DOHH2 (cell line): ENCODE measurements around the gene UROD.

Experiments
- H3F3A ChIP-seq: fragments of 200-600 bp; sonication (generic), shearing (Covaris generic); 2 replicates; pipeline ENCODE4 v1.6.0; 2016; ENCODE audit warnings: antibody characterized with exemption, mild to moderate bottlenecking; ENCODE audit not compliant: control insufficient read depth, insufficient read depth
- H3K27ac ChIP-seq: fragments of 200-600 bp; sonication (generic); 2 replicates; pipeline ENCODE4 v1.5.1; 2014; ENCODE audit warnings: low read depth, mild to moderate bottlenecking, low read length, moderate library complexity
- H3K27me3 ChIP-seq: fragments of 200-600 bp; sonication (generic); 2 replicates; pipeline ENCODE4 v1.6.1; 2014; ENCODE audit warnings: mild to moderate bottlenecking, low read length, mixed read lengths; ENCODE audit not compliant: control insufficient read depth
- H3K36me3 ChIP-seq: fragments of 200-600 bp; sonication (generic); 2 replicates; pipeline ENCODE4 v1.6.1; 2014; ENCODE audit warnings: mild to moderate bottlenecking, low read length, moderate library complexity, mixed read lengths; ENCODE audit not compliant: control insufficient read depth
- H3K4me1 ChIP-seq: fragments of 200-600 bp; sonication (generic); 2 replicates; pipeline ENCODE4 v1.6.1; 2014; ENCODE audit warnings: mild to moderate bottlenecking, low read length, mixed read lengths; ENCODE audit not compliant: control insufficient read depth
- H3K4me2 ChIP-seq: fragments of 200-600 bp; sonication (generic); 2 replicates; pipeline ENCODE4 v1.6.0; 2014; ENCODE audit warnings: mild to moderate bottlenecking, low read length, moderate library complexity
- H3K4me3 ChIP-seq: fragments of 200-600 bp; sonication (generic); 2 replicates; pipeline ENCODE4 v1.5.1; 2014; ENCODE audit warnings: mild to moderate bottlenecking, low read length, mixed read lengths
- H3K79me2 ChIP-seq: fragments of 200-600 bp; sonication (generic); 2 replicates; pipeline ENCODE4 v1.6.1; 2014; ENCODE audit warnings: mild to moderate bottlenecking, low read length, mixed read lengths; ENCODE audit not compliant: control insufficient read depth
- H3K9me2 ChIP-seq: fragments of 200-600 bp; sonication (generic); replicated peaks from 2 replicates; pipeline ENCODE4 v1.6.1; 2014; ENCODE audit warnings: mild to moderate bottlenecking, low read length, mixed read lengths; ENCODE audit not compliant: control insufficient read depth
- H3K9me3 ChIP-seq: fragments of 200-600 bp; sonication (generic); 2 replicates; pipeline ENCODE4 v1.6.1; 2014; ENCODE audit warnings: antibody characterized with exemption, low read length, mixed read lengths; ENCODE audit not compliant: control insufficient read depth, insufficient read depth
- H4K20me1 ChIP-seq: fragments of 200-600 bp; sonication (generic); 2 replicates; pipeline ENCODE4 v1.6.0; 2014; ENCODE audit warnings: low read depth, mild to moderate bottlenecking, antibody characterized with exemption, low read length, moderate library complexity; ENCODE audit not compliant: control insufficient read depth, insufficient read depth
- EZH2phosphoT487 ChIP-seq: fragments of 200-600 bp; sonication (generic); IDR thresholded peaks from 2 replicates; pipeline ENCODE4 v1.6.1; 2017; ENCODE audit warnings: borderline replicate concordance, mild to moderate bottlenecking, antibody characterized with exemption, low read length, moderate library complexity, mixed read lengths
- TF ChIP-seq, protein P1 (sequence below): fragments of 200-600 bp; sonication (generic); IDR thresholded peaks from one replicate; pipeline ENCODE4 v1.5.1; 2014; ENCODE audit warnings: antibody characterized with exemption, mild to moderate bottlenecking, low read depth, low read length; ENCODE audit not compliant: poor library complexity, severe bottlenecking

The UROD gene

DNA sequence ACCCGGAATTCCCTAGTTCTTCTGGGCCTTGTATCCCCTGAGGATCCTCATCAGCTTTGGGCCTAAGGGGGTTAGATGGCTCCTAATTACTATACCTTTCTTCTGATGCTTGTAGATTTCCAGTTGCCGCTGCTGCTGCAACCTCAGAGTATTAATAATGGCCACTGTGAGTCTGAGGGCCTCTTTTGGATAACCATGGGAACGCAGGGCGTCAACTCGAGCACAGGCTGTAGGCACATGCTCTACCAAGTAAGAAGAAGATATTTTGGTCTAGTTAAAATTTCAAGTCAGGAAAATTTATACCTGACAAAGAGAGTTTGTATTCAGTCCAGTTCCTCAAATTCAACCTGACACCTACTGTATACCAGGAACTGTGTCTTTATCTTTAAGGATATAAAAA is 28.2 kb downstream of the UROD start:
- Histone ChIP-seq H3K9me3 (no peaks in the 10 kb centered on the region), H3K27me3 (no peaks in the 10 kb centered on the region)
- no peak for TF ChIP-seq EZH2phosphoT487
- TF ChIP-seq, protein P1, sequence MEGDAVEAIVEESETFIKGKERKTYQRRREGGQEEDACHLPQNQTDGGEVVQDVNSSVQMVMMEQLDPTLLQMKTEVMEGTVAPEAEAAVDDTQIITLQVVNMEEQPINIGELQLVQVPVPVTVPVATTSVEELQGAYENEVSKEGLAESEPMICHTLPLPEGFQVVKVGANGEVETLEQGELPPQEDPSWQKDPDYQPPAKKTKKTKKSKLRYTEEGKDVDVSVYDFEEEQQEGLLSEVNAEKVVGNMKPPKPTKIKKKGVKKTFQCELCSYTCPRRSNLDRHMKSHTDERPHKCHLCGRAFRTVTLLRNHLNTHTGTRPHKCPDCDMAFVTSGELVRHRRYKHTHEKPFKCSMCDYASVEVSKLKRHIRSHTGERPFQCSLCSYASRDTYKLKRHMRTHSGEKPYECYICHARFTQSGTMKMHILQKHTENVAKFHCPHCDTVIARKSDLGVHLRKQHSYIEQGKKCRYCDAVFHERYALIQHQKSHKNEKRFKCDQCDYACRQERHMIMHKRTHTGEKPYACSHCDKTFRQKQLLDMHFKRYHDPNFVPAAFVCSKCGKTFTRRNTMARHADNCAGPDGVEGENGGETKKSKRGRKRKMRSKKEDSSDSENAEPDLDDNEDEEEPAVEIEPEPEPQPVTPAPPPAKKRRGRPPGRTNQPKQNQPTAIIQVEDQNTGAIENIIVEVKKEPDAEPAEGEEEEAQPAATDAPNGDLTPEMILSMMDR: no peak

GRCh38 chr1:45043094-45043493 is 31.0 kb downstream of the UROD start:
- Histone ChIP-seq H3K36me3 (no peaks in the 10 kb centered on the region), H3K27ac (no peak overlapping the region), H3K4me3 (no peak overlapping the region), H3F3A (no peaks in the 10 kb centered on the region), H4K20me1 (no peaks in the 10 kb centered on the region), H3K27me3 (peaks cover 5% of the 10 kb centered on the region; the same call in 1 of the 2 replicates), H3K4me2 (no peak overlapping the region), H3K79me2 (no peaks in the 10 kb centered on the region), H3K4me1 (peaks cover 6% of the 10 kb centered on the region), H3K9me3 (no peaks in the 10 kb centered on the region), H3K9me2 (no peaks in the 10 kb centered on the region)
- TF ChIP-seq, protein P1: no peak
- TF ChIP-seq EZH2phosphoT487: no peak

More for the DNA sequence above, 28.2 kb downstream of the UROD start:
- Histone ChIP-seq H3K9me2 (no peaks in the 10 kb centered on the region), H3K4me3 (no peak overlapping the region), H3K4me2 (no peak overlapping the region), H3K79me2 (no peaks in the 10 kb centered on the region), H3K36me3 (no peaks in the 10 kb centered on the region), H3K4me1 (no peaks in the 10 kb centered on the region), H3K27ac (no peak overlapping the region), H4K20me1 (no peaks in the 10 kb centered on the region), H3F3A (no peaks in the 10 kb centered on the region)

- H3K27me3 ChIP-seq: peaks cover 5% of the 10 kb centered on the region; the same call in 1 of the 2 replicates
- no peaks in the 10 kb centered on the region for H3K36me3 ChIP-seq
- H4K20me1 ChIP-seq: no peaks in the 10 kb centered on the region
- H3K27ac ChIP-seq: no peak overlapping the region
- H3K4me1 ChIP-seq: peaks cover 6% of the 10 kb centered on the region
- no peak overlapping the region for H3K4me2 ChIP-seq
- no peaks in the 10 kb centered on the region for H3K9me3 ChIP-seq
- no peak for TF ChIP-seq EZH2phosphoT487
- TF ChIP-seq, protein P1: no peak
- no peaks in the 10 kb centered on the region for H3F3A ChIP-seq
- H3K79me2 ChIP-seq: no peaks in the 10 kb centered on the region
- no peaks in the 10 kb centered on the region for H3K9me2 ChIP-seq
- no peak overlapping the region for H3K4me3 ChIP-seq
Observed at GRCh38 chr1:45044916-45045315, 32.9 kb downstream of the UROD start.

- no peaks in the 10 kb centered on the region for H3K9me3 ChIP-seq
Observed at GRCh38 chr1:45047032-45047431, 35.0 kb downstream of the UROD start.

More at GRCh38 chr1:45047032-45047431, 35.0 kb downstream of the UROD start:
- Histone ChIP-seq H3F3A (peaks cover 3% of the 10 kb centered on the region; the same call in 1 of the 2 replicates), H3K27ac (no peak overlapping the region), H3K36me3 (no peaks in the 10 kb centered on the region), H3K27me3 (peaks cover 5% of the 10 kb centered on the region; the same call in 1 of the 2 replicates), H3K4me1 (peaks cover 16% of the 10 kb centered on the region), H3K79me2 (no peaks in the 10 kb centered on the region), H3K9me2 (no peaks in the 10 kb centered on the region), H3K4me2 (no peak overlapping the region), H3K4me3 (no peak overlapping the region), H4K20me1 (no peaks in the 10 kb centered on the region)
- TF ChIP-seq, protein P1: no peak
- TF ChIP-seq EZH2phosphoT487: no peak
